Sigmoid colon (tissue), 4 donors: ENCODE data around the gene TMEM44.

Experiments used
- EP300 ChIP-seq, 4 donors: sonication (generic); formaldehyde crosslinking; IDR thresholded peaks; one replicate each; pipeline ENCODE4 v1.6.1; 2017; ENCODE audit warnings: antibody characterized with exemption in 4 of 4
- POLR2A ChIP-seq, 2 donors: fragments of 450-650 bp; IDR thresholded peaks; one replicate each; pipeline ENCODE4 v1.6.1; 2016; ENCODE audit warnings: antibody characterized with exemption in 2 of 2, mild to moderate bottlenecking in 2 of 2, moderate library complexity in 2 of 2
- TF ChIP-seq, protein P1 (sequence below), 4 experiments: fragments of 450-650 bp in 3 of 4; fragments of 200-600 bp in 1 of 4; IDR thresholded peaks; one replicate each; pipeline ENCODE4 v1.5.1; 2016 to 2019; ENCODE audit warnings: antibody characterized with exemption in 4 of 4, mild to moderate bottlenecking in 3 of 4, moderate library complexity in 2 of 4

DNA sequence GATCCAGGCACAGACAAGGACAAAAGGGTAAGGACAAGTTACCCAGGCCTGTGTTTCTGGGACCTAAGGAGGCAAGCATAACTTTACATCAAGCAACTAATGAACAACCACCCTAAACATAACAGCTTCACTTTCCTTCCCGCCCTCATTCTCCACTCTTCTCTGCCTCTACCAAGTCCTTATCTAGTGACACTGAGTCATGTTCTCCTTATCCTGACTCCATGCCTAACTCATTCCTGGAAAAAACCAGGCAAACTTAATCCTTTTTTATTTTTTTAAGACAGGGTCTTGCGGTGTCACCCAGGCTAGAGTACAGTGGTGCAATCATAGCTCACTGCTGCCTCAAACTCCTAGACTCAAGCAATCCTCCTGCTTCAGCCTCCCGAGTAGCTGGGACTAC lies 44.5 kb downstream of the TMEM44 start:
- TF ChIP-seq, protein P1, sequence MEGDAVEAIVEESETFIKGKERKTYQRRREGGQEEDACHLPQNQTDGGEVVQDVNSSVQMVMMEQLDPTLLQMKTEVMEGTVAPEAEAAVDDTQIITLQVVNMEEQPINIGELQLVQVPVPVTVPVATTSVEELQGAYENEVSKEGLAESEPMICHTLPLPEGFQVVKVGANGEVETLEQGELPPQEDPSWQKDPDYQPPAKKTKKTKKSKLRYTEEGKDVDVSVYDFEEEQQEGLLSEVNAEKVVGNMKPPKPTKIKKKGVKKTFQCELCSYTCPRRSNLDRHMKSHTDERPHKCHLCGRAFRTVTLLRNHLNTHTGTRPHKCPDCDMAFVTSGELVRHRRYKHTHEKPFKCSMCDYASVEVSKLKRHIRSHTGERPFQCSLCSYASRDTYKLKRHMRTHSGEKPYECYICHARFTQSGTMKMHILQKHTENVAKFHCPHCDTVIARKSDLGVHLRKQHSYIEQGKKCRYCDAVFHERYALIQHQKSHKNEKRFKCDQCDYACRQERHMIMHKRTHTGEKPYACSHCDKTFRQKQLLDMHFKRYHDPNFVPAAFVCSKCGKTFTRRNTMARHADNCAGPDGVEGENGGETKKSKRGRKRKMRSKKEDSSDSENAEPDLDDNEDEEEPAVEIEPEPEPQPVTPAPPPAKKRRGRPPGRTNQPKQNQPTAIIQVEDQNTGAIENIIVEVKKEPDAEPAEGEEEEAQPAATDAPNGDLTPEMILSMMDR (IDR thresholded peaks at IDR 0.05): no peak
- no peak for TF ChIP-seq POLR2A (IDR thresholded peaks at IDR 0.05)
- TF ChIP-seq EP300 (IDR thresholded peaks at IDR 0.05): no peak
